Type B pancreatic cell (in vitro differentiated cells): ENCODE measurements around the gene GRSF1. TPM values are rescaled to one million over a fixed set of nuclear protein-coding genes. Genes with fewer than 3 reads are reported as not detected.

Experiments used
- DNase-seq: peaks from one replicate; pipeline ENCODE4 v3.0.0; 2021; ENCODE audit warnings: mixed read lengths; ENCODE audit not compliant: unreplicated experiment; ENCODE audit errors: extremely low spot score
- H3K27ac Mint-ChIP-seq: 2 replicates; pipeline ENCODE4 v1.8.0; 2021; ENCODE audit warnings: mild to moderate bottlenecking, mixed read lengths
- H3K27me3 Mint-ChIP-seq: 2 replicates; pipeline ENCODE4 v1.8.0; 2021; ENCODE audit warnings: mixed read lengths
- H3K36me3 Mint-ChIP-seq: 2 replicates; pipeline ENCODE4 v1.8.0; 2021; ENCODE audit warnings: mixed read lengths
- H3K4me1 Mint-ChIP-seq: one replicate; pipeline ENCODE4 v1.8.0; 2021; ENCODE audit warnings: mixed read lengths; ENCODE audit not compliant: unreplicated experiment
- H3K4me3 Mint-ChIP-seq: 2 replicates; pipeline ENCODE4 v1.8.0; 2021; ENCODE audit warnings: mild to moderate bottlenecking, mixed read lengths
- H3K9me3 Mint-ChIP-seq: 2 replicates; pipeline ENCODE4 v1.8.0; 2021; ENCODE audit warnings: mixed read lengths
- total RNA-seq: library from RNA; stranded (reverse); gene quantifications from 2 replicates; pipeline ENCODE4 v1.2.1, GENCODE V29; 2021; ENCODE audit warnings: low replicate concordance
- TF ChIP-seq, protein P1 (sequence below): fragments of 200-600 bp; sonication (generic); conservative IDR thresholded peaks from 2 replicates; pipeline ENCODE4 v1.5.0; 2021; ENCODE audit warnings: antibody characterized with exemption, mild to moderate bottlenecking

GRSF1 gene
- total RNA-seq, 1 donor from 2014 or later, result 95.5 TPM

DNA sequence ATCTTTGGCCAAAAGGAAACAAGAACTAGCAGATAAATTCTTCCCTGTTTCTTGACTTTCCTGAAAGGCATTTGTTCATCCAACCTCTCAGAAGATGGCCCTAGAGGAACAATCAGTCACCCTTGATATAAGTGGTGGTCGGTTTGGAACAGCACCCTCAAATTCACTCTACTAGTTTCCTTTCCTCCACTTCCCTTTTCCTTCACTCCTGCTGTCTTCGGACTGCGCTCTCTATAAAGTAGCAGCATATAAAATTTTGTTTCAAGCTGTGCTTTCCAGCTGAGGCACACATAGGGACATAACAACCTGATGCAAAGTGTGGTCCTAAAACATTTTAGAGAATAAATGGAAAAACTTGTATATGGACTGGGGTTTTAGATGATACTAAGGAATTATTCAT lies 33.5 kb upstream of the GRSF1 start:
- no peak for DNase-seq
- Mint-ChIP-seq H3K36me3 (no peaks in the 10 kb centered on the region), H3K27me3 (no peaks in the 10 kb centered on the region), H3K4me1 (no peaks in the 10 kb centered on the region), H3K4me3 (no peak overlapping the region), H3K27ac (no peak overlapping the region), H3K9me3 (no peaks in the 10 kb centered on the region)
- TF ChIP-seq, protein P1, sequence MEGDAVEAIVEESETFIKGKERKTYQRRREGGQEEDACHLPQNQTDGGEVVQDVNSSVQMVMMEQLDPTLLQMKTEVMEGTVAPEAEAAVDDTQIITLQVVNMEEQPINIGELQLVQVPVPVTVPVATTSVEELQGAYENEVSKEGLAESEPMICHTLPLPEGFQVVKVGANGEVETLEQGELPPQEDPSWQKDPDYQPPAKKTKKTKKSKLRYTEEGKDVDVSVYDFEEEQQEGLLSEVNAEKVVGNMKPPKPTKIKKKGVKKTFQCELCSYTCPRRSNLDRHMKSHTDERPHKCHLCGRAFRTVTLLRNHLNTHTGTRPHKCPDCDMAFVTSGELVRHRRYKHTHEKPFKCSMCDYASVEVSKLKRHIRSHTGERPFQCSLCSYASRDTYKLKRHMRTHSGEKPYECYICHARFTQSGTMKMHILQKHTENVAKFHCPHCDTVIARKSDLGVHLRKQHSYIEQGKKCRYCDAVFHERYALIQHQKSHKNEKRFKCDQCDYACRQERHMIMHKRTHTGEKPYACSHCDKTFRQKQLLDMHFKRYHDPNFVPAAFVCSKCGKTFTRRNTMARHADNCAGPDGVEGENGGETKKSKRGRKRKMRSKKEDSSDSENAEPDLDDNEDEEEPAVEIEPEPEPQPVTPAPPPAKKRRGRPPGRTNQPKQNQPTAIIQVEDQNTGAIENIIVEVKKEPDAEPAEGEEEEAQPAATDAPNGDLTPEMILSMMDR, result no peak

DNA sequence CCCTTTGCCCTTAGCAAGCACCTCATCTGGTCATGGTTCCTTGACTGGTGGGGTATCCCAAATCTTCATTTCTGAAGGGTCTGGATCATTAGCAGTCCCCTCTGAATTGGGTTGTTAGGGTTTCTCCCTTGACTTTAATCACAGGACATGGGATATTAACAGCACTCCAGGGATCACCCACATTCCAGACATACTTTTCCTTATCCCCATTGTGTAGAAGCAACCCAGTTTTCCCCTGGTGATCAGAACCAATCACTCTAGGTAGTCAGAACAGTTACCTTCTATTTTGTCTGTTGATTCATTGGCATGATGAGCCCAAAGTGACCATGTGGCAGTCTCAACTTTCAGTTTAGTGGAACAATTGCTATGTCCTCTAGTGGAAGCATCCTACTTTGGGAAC lies 29.1 kb upstream of the GRSF1 start:
- Mint-ChIP-seq H3K36me3 (no peaks in the 10 kb centered on the region), H3K27me3 (no peaks in the 10 kb centered on the region), H3K4me1 (no peaks in the 10 kb centered on the region), H3K27ac (no peak overlapping the region), H3K9me3 (no peaks in the 10 kb centered on the region), H3K4me3 (no peak overlapping the region)
- no peak for DNase-seq
- TF ChIP-seq, protein P1, result no peak

DNA sequence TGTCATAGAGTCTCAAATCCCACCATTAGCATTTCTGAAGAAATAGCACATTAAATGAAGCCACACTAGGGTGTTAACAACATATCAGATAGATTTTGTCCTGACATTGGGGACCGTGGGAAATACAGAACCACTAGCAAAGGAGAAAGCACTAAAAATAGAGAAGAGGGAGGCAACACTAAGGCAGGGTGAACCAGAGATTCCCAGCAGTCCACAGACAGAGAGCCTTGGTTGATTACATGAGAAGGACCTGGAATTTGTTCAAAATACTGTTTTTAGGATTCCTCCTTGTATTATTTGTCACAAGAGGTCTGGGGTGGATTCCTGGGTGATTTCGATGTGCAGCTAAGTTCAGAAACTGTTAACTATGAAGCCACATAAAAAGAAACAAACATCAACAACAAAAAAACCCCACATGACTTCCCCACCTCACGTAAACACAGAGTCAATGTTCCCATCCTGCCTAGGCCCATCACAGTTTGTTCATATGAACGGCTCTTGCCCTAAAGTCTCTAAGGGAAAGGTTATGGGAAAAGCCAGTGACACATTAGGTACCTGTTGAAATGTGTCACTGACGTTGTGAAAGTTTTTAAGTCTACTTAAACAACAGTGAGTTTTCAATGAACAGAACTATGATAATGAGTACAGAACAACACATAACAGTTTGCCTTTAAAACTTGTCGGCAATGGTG lies 23.6 kb upstream of the GRSF1 start:
- no peaks in the 10 kb centered on the region for H3K9me3 Mint-ChIP-seq
- DNase-seq, result no peak
- no peak overlapping the region for H3K27ac Mint-ChIP-seq
- TF ChIP-seq, protein P1, result no peak
- no peaks in the 10 kb centered on the region for H3K27me3 Mint-ChIP-seq
- no peak overlapping the region for H3K4me3 Mint-ChIP-seq
- H3K36me3 Mint-ChIP-seq, result no peaks in the 10 kb centered on the region
- H3K4me1 Mint-ChIP-seq, result peaks cover 8% of the 10 kb centered on the region

DNA sequence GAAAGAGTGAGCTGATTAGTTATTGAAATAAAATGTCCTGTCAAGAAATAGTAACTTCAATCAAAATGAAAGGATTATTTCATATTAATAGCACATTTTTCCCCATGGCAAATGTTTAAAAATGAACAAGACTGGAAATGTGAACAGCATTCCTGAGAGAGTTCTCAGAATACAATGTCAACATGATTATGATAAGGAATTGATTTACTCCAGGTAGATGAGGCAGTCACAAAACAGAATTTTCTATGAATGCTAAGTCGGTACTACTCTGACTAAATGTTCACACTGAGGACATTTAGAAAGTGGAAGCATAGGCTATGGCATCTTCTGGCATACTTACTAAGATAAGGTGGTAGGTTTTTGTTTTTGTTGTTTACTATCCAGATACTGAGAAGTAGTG lies 19.4 kb upstream of the GRSF1 start:
- Mint-ChIP-seq H3K36me3 (no peaks in the 10 kb centered on the region), H3K4me3 (no peak overlapping the region), H3K4me1 (peaks cover 8% of the 10 kb centered on the region), H3K9me3 (no peaks in the 10 kb centered on the region), H3K27me3 (no peaks in the 10 kb centered on the region), H3K27ac (no peak overlapping the region)
- DNase-seq, result no peak
- TF ChIP-seq, protein P1, result no peak

DNA sequence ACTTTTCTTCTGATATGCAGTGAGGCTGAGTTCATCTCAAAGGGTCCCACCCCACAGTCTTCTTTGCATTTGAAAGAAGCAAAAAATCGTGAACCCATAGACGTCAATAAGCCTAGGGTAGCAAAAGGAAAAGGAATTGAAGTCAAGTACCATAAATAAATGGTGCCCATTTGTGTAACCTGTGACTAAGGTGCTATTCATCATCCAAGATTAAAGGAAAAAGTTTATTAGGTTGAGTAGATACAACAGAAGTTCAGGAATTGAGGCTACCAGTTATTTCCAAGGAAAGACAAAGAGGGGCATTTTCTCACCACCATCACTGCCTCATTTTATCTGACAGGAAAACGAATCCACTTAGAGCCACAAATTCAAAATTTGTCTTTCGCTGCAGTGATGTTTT lies 18.8 kb upstream of the GRSF1 start:
- H3K27ac Mint-ChIP-seq, result no peak overlapping the region

More for the DNA sequence above, 18.8 kb upstream of the GRSF1 start:
- TF ChIP-seq, protein P1, result no peak
- H3K36me3 Mint-ChIP-seq, result no peaks in the 10 kb centered on the region
- no peak for DNase-seq
- H3K4me1 Mint-ChIP-seq, result peaks cover 8% of the 10 kb centered on the region
- no peak overlapping the region for H3K4me3 Mint-ChIP-seq
- H3K9me3 Mint-ChIP-seq, result no peaks in the 10 kb centered on the region
- H3K27me3 Mint-ChIP-seq, result no peaks in the 10 kb centered on the region
